ENCODE measurements around the gene STKLD1.

Gene STKLD1

GRCh38 chr9:133340256-133340655, 35.9 kb upstream of the STKLD1 start:
- TF ChIP-seq CEBPB (IDR thresholded peaks at IDR 0.05) (no peak), REST (IDR thresholded peaks at IDR 0.05; ENCODE audit: low read depth) (no peak), TCF12 (IDR thresholded peaks at IDR 0.05; ENCODE audit: low read depth) (no peak), FOXM1 (IDR thresholded peaks at IDR 0.05; ENCODE audit: borderline replicate concordance, low read depth) (no peak), ZBTB7A (IDR thresholded peaks at IDR 0.05; ENCODE audit: low read depth) (no peak), RAD21 (IDR thresholded peaks at IDR 0.05; ENCODE audit: low read depth) (no peak), TAF1 (IDR thresholded peaks at IDR 0.05; ENCODE audit: low read depth) (no peak), EP300 (IDR thresholded peaks at IDR 0.05; ENCODE audit: borderline replicate concordance) (no peak), YY1 (IDR thresholded peaks at IDR 0.05; ENCODE audit: low read depth) (no peak), MAX (IDR thresholded peaks at IDR 0.05) (no peak), TEAD4 (IDR thresholded peaks at IDR 0.05) (no peak), USF1 (IDR thresholded peaks at IDR 0.05) (no peak), EGR1 (IDR thresholded peaks at IDR 0.05) (no peak), CREB1 (IDR thresholded peaks at IDR 0.05; ENCODE audit: low read depth) (no peak), NFIC (IDR thresholded peaks at IDR 0.05) (no peak)

- no peak for TF ChIP-seq RAD21 (IDR thresholded peaks at IDR 0.05; ENCODE audit: low read depth)
- TF ChIP-seq EGR1 (IDR thresholded peaks at IDR 0.05), result no peak
Observed at GRCh38 chr9:133340916-133341315, 35.2 kb upstream of the STKLD1 start.

- TF ChIP-seq ZBTB7A (IDR thresholded peaks at IDR 0.05; ENCODE audit: low read depth) (no peak), FOXM1 (IDR thresholded peaks at IDR 0.05; ENCODE audit: borderline replicate concordance, low read depth) (no peak), USF1 (IDR thresholded peaks at IDR 0.05) (no peak), TCF12 (IDR thresholded peaks at IDR 0.05; ENCODE audit: low read depth) (no peak), RAD21 (IDR thresholded peaks at IDR 0.05; ENCODE audit: low read depth) (no peak), YY1 (IDR thresholded peaks at IDR 0.05; ENCODE audit: low read depth) (no peak), NFIC (IDR thresholded peaks at IDR 0.05) (no peak), REST (IDR thresholded peaks at IDR 0.05; ENCODE audit: low read depth) (no peak)
Observed at GRCh38 chr9:133341369-133342068, 34.6 kb upstream of the STKLD1 start.

- no peak for TF ChIP-seq USF1 (IDR thresholded peaks at IDR 0.05)
- TF ChIP-seq CEBPB (IDR thresholded peaks at IDR 0.05), result no peak
- TF ChIP-seq TCF12 (IDR thresholded peaks at IDR 0.05; ENCODE audit: low read depth), result no peak
- TF ChIP-seq TAF1 (IDR thresholded peaks at IDR 0.05; ENCODE audit: low read depth), result no peak
- no peak for TF ChIP-seq RAD21 (IDR thresholded peaks at IDR 0.05; ENCODE audit: low read depth)
- TF ChIP-seq EGR1 (IDR thresholded peaks at IDR 0.05), result no peak
- no peak for TF ChIP-seq MAX (IDR thresholded peaks at IDR 0.05)
- no peak for TF ChIP-seq FOXM1 (IDR thresholded peaks at IDR 0.05; ENCODE audit: borderline replicate concordance, low read depth)
- no peak for TF ChIP-seq REST (IDR thresholded peaks at IDR 0.05; ENCODE audit: low read depth)
- TF ChIP-seq NFIC (IDR thresholded peaks at IDR 0.05), result no peak
- no peak for TF ChIP-seq TEAD4 (IDR thresholded peaks at IDR 0.05)
- no peak for TF ChIP-seq EP300 (IDR thresholded peaks at IDR 0.05; ENCODE audit: borderline replicate concordance)
- TF ChIP-seq YY1 (IDR thresholded peaks at IDR 0.05; ENCODE audit: low read depth), result no peak
- no peak for TF ChIP-seq ZBTB7A (IDR thresholded peaks at IDR 0.05; ENCODE audit: low read depth)
- TF ChIP-seq CREB1 (IDR thresholded peaks at IDR 0.05; ENCODE audit: low read depth), result no peak
Observed at GRCh38 chr9:133342069-133342406, 34.1 kb upstream of the STKLD1 start.

Measured in Ishikawa (cell line).